Activated CD8-positive, alpha-beta memory T cell treated with anti-CD3 and anti-CD28 coated beads, Interleukin-2, amount 50 U/mL, for 1 hour (primary cell): ENCODE measurements around the gene TEX14.
"Not testable (repeated sequence)": the region's sequence is repeated elsewhere in the genome, so short reads cannot be mapped to it uniquely, and the experiment has no call there.

Experiments used
- DNase-seq: peaks from one replicate; pipeline ENCODE4 v3.0.0-alpha.2; 2020; ENCODE audit errors: extremely low read depth

TEX14 gene

GRCh38 chr17:58606934-58607333 lies 84.9 kb downstream of the TEX14 start:
- DNase-seq: no peak

- no peak for DNase-seq
Observed at GRCh38 chr17:58605986-58606385, 85.9 kb downstream of the TEX14 start.

- no peak for DNase-seq
Observed at GRCh38 chr17:58605470-58605869, 86.4 kb downstream of the TEX14 start.

- no peak for DNase-seq
Observed at GRCh38 chr17:58601976-58602375, 89.9 kb downstream of the TEX14 start.

GRCh38 chr17:58597371-58597770 lies 94.5 kb downstream of the TEX14 start:
- DNase-seq: no peak

GRCh38 chr17:58595194-58595792 lies 96.6 kb downstream of the TEX14 start:
- no peak for DNase-seq

- no peak for DNase-seq
Observed at GRCh38 chr17:58593123-58593522, 98.7 kb downstream of the TEX14 start.

- DNase-seq: no peak
Observed at GRCh38 chr17:58591455-58591854, 100.4 kb downstream of the TEX14 start.

GRCh38 chr17:58590377-58590776 lies 101.5 kb downstream of the TEX14 start:
- DNase-seq: no peak

GRCh38 chr17:58587713-58588117 lies 104.1 kb downstream of the TEX14 start:
- DNase-seq: peak; percentile 5

GRCh38 chr17:58586009-58586644 lies 105.7 kb downstream of the TEX14 start:
- DNase-seq: no peak

GRCh38 chr17:58585554-58585953 lies 106.3 kb downstream of the TEX14 start:
- DNase-seq: no peak

- no peak for DNase-seq
Observed at GRCh38 chr17:58583486-58583885, 108.4 kb downstream of the TEX14 start.

- not testable (repeated sequence) for DNase-seq
Observed at GRCh38 chr17:58582718-58583117, 109.1 kb downstream of the TEX14 start.

- DNase-seq: no peak
Observed at GRCh38 chr17:58580671-58581070, 111.2 kb downstream of the TEX14 start.

- DNase-seq: no peak
Observed at GRCh38 chr17:58577696-58578095, 114.1 kb downstream of the TEX14 start.

- no peak for DNase-seq
Observed at GRCh38 chr17:58576679-58577367, 115.0 kb downstream of the TEX14 start.

GRCh38 chr17:58575511-58575910 lies 116.3 kb downstream of the TEX14 start:
- no peak for DNase-seq

- DNase-seq: no peak
Observed at GRCh38 chr17:58574025-58574424, 117.8 kb downstream of the TEX14 start.

- DNase-seq: no peak
Observed at GRCh38 chr17:58572846-58573245, 119.0 kb downstream of the TEX14 start.

- no peak for DNase-seq
Observed at GRCh38 chr17:58570758-58571157, 121.1 kb downstream of the TEX14 start.

- DNase-seq: no peak
Observed at GRCh38 chr17:58569196-58569595, 122.6 kb downstream of the TEX14 start.
